GM18870 (cell line): Measurements from ENCODE around the gene KLF12.

Experiments used
- ATAC-seq: cut with Tn5 transposase; IDR thresholded peaks from one replicate; pipeline ENCODE4 v1.9.1; 2021; ENCODE audit warnings: moderate library complexity; ENCODE audit not compliant: unreplicated experiment

Gene KLF12

DNA sequence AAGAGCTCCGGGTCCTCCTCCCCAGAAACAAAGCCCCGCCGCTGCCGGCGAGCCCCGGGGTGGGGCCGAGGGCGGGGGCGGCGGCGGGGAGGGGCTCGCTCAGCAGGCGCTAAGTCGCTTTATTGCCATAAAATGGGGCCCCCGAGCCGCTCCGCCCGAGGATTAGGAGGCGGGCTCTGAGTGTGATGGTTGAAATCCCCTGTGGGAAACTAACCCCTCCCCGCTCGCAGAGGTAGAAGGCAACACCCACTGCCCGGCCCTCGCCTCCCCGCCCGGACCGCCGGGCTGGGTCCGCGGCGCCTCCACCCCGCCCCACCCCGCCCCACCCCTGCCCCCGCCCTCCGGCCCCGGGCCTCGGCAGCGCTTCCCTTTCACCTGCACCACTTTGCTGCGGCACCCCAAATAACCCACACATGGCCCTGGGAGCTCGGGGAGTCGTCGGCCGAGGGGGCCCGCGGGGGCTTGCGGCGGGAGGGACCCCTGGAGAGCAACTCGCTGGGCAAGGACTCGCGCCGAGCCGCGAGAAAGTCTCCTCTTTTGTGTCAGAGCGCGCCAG lies at the start of gene KLF12:
KLF12 (minus strand) TSS at position 184 of the 556 bp plus-strand sequence.
- ATAC-seq, result peak; percentile 64

DNA sequence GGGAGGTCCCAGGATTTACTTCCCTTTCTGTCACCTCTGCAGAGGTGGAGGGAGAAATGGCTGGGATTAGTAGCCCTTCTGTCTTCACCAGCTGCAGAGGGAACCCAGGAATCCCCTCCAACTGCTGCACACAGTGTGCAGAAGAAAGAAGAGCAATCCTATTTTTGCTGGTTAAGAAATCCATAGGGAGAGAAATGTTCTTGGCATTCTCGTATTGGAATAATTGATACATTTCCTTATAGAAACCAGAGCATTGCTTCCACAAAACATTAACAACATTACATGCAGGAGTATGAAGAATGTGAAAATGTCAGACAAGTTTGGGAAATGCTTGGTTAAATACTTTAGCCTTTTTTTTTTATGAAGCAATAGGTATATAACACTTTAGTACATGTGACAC lies 48.3 kb upstream of the KLF12 start:
- no peak for ATAC-seq

DNA sequence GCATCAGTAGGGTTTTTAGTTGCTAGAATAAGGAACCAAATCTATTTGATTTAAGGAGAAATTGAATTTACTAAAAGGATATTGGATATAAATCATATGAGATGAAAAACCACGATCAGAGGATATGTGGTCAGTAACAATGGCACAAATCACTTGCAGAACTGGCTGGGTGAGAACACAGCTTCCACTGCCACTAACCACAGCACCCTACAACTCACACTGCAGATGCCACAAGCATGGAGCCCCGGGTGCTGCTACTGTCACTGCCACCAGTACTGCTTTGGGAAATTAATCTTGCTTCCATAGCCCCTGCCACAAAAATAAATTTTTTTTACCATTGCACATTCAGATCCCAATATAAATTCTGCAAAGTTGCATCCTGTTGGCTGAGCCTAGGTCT lies 40.6 kb upstream of the KLF12 start:
- ATAC-seq, result no peak

DNA sequence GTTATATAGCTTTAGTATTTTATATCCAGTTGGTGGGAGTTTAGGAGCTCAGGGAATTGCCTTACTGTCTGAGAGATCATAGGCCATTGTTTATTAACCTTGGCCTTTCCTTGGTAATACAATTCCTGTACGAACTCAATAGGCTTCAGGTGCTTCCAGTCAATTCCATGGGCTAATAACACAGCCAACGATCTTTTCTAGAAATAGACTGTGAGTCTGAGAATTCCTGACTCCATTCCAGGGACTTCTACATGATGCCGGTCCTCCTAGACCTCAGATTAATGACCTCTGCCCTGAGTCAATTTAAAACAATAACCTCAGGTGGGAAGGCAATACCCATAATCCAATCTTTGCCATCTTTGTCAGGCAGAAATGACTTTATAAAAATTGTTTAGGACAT lies 39.6 kb upstream of the KLF12 start:
- ATAC-seq, result no peak

DNA sequence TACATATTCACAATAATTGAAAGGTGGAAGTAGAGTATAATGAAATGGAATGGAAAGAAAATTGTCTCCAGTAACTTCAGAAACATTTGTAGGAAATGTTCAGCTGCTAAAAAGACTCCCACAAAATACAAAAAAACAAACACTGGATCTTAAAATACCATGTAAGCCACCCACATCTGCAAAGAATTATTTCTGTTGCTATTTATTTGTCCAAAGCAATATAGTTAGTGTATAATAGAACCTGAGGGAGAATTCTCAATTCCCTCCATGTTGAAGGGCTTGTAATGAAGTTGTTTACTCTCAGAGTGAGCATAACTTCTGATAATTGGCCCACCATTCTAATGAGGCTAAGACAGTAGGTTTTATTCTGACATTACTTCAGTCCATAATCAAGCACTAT lies 37.4 kb upstream of the KLF12 start:
- no peak for ATAC-seq

DNA sequence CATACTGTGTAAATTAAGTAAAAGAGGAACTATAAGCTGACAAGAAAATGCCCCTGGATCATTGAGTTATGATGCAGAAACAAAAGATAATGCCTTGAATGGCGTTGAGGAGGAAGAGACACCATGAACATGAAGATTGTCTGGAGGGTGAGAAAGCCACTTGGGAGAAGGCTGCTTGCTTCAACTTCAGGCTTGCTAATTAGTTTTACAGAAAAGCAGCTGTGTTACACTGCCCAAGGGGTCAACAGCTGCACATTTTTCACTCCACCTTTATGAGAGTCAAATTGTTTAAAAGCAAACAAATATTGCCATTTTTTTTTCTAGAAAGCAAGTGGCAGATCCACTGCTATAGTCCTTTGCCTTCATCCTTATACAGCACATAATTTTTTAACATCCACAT lies 35.5 kb upstream of the KLF12 start:
- ATAC-seq, result no peak

DNA sequence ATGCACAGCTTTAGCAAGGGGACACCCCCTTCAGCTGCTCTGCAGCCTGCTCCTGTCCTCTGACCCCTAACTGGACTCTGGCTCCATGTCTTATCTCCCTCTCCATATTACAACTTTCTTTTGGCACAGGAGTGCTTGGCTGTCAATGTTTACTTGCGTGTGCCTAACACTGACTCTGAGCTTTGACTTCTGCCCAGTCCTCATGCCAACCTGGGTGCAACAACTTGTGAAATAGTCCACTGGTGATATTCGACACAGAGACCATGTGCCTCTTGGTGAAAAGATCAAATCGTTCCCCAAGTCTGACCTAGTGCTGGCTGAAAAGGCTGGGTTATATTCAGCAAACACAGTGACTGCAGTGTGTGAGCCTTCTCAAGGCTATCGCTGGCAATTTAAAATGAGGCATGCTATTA lies 34.1 kb upstream of the KLF12 start:
- ATAC-seq, result no peak

DNA sequence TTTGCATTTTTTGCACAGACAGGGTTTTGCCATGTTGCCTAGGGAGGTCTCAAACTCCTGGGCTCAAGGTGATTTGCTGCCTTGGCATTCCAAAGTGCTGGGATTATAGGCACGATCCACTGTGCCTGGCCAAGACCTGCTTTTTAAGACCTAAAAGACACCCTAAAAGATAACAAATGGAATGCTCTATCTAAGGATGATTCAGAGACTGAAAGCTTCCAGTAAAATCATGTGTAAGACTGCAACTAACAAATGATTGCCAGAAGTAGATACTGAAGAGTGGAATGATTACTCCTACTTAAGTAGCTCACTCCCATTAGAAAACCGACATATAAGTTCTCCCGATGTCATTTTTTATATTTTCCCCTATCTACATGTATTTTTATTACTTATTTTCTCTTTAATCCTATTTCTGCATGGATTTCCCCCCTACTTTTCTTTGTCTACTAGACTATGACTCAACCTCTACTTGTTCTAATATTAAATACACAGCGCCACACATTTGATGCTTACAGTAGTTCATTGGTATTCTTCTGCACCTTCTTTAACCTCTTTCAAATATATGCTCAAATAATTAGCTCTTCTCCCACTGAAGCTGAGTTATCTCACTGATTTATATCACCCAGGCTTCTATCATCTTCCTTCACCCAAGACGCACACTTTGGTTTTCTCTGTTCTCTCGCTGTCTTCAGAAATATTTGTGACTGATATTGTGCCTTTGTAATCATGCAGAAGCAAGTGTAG lies 32.2 kb upstream of the KLF12 start:
- no peak for ATAC-seq

DNA sequence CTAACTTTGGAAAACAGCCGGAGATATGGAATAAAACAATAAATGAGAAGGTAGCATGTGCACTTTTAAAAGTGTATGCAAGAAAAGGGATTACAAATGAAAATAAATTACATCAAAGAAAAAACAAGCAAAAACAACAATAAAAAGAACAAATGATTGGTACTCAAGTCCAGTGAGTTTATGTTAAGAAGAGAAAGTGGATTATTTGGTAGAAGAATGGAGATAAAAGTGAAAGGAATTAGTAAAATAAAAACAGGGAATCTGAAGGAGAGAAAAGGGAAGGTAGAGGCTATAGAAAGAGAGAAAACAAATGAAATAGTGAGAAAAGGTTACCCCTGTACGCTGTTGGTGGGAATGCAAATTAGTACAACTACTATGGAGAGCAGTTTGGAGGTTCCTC lies 28.6 kb upstream of the KLF12 start:
- no peak for ATAC-seq

DNA sequence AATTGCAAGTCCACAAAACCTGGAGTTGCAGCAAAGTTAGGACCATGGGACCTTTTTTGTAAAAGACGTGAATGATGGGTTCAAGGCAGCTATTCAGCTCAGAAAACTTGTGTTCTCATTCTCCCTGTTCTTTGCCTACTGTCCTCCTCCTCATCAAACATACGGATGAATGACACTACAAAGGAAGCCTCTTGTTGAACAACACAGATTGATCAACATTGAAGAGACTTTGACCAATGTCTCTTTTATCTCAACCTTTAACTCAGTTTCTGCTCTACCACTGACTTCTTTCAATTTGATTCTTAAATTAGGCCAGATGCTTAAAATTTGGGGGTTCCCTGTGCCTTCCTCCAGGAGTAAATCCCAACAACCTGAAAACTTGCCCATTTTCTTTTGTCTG lies 27.9 kb upstream of the KLF12 start:
- ATAC-seq, result no peak

DNA sequence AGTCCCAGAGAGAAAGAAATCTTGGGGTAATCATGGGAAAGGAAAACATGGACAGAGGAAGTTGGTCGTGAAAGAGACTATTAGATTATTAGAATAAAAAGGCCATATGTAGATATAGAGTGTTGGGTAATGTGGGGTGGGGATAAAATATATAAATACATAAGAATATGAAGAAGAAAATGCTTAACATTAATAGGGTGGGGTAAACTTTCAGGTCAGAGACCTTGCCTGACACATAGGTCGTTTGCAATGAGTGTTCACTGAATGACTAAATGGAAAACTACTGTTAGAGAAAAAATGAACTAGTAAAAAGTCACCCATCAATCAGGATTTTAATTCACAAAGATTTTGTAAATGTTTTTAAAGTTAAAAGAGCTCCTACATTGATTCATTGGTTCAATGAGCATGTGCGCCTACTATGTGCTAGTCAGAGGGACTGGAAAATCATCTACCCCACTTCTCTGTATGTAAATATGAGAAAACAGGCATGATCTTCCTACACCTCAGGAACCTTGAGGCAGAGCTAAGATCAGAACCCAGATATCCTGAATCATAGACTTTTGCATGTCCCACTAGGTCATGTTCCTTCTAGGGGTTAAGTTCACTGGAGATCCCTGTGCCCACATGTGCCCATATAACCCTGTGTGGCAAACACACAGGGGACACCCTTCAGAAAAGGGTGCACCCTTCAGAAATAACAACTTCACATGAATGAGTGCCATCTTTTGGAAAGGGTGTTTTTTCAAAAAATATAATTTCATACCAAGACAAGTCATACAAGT lies 24.6 kb upstream of the KLF12 start:
- ATAC-seq, result no peak

DNA sequence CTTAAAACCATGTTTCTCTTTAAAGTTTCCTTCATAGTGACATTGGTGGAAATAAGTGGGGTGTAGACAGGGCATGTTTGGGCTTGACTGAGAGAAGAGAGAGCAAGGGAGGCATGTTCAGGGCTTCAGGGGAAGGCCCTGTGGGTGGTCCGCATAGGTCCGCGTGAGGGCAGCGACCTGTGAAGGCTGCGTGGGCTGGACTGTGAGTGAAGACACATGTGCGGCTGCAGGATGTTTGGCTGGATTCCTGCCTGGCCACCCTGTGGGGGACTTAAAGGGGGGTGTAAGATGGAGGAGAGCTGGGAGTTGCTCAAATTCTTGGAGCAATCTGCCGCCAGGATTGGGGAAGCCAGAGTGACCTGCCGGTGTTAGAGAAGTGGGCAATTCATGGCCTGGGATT lies 23.8 kb upstream of the KLF12 start:
- no peak for ATAC-seq

DNA sequence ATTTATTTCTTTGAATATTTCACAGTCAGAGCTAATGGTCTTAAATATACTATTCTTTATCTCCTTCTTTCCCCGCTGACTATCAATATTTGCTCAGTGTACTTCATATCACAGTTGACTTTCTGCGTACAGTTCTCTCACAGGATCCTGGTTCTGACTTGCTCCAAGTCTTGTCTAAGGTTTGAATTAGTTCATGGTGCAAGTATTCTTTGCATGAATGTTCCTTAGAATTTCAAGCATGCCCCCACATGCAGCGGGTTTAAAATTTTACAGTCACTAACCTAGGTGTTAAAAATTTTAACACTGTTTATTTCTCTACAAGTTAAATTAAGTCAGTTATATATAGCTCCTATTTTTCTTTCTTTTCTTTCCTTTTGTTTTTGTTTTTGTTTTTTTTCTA lies 20.8 kb upstream of the KLF12 start:
- no peak for ATAC-seq

DNA sequence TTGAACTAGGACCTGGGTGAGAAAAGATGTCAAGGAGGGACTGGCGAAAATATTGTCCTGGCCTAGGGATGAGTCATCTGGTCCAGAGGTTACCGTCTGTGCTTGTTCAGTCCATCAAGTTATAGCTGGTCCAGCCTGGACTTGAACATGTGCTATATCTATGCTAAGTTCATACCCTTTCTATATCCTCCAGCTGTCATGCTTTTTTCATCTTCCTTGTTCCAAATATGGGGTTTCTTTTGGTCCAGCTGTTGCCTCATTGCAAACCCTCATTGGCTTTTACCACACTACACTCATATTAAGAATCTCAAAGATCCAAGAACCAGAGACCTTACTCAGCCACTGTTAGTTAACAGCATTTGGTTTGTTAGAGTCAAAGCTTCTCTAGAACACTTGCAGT lies 19.1 kb upstream of the KLF12 start:
- ATAC-seq, result peak; percentile 75

DNA sequence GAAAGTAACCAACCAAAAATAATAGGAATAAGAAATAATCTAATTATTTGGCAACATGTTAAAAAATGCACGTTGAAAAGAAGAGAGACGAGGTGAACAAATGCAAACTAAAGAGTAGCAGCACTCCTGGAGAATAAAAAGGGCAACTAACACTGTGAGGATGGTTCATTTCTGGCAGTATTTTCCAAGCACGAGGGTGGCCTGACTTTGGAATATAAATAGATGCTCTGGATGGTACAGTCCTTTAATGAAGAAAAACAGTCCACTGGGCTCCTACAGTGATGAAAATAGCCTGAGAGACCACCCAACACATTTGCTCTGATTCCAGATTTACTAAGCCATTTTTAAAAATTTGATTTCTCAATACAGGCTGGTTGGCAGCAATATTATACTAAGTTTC lies 17.7 kb upstream of the KLF12 start:
- ATAC-seq, result no peak

DNA sequence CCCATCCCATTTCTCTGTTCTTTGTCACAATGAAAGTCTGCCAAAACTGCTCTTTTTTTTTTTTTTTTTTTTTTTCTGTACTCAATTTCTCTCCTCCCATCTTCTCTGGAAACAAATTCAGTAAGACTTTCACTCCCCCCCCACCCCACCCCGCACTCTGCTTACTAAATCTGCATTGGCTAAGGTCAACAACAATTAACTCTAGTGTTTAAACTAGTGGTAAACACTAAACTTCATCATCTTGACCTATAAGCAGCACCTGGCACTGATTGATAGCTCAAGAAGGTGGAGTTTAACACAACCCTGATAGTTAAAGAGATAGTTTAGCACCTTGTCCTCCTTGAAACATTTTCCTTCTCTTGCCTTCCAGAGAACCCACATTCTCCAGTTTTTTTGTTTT lies 14.1 kb upstream of the KLF12 start:
- ATAC-seq, result no peak

DNA sequence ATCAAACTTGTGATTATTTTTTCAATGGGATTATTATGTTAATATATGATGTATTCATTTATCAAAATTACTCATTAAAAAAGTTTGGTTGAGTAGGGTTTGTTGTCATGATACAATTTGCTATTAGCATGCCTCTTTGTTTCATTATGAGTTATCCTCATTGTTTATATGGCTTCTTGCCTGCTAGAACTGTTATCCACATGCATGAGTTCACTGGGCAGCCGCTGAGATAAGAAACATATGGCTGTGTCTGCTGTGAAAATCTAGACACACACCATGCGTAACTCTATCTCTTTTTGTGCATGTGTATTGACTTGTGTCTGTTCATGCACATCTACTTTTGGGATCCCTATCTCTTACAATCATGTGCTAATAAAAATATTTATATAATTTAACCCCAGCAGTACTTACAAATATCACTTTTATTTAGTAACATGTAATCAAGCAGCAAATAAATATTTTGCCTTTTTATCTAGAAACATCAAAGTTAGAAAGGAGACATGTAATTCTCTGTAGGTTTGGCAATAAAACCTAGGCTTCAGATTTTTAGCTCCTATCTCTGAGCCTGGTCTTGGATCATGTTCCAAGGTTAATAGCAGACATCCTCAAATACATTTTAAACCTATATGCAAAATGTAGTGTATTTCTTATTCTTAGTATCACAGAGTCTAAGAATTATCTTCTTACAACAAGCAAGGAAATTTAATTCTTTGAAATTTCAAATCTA lies 11.2 kb upstream of the KLF12 start:
- peak; percentile 76 for ATAC-seq

DNA sequence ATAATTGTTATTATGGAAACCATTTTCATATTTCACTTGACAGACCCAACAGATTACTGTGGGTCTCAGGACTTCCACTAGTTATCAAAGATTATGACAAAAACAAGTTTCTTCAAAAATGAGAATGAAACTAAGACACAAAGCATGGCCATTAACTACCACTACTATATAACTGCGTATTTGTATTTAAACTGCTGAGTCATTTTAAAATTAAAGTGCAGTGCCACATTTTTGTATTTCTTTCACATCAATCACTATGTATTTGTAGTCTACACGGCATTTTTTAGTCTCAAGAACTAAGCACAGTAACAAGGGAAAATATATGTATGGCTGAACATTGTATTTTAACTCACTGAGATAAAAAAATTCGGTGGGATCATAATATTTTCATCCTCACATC lies 10.1 kb upstream of the KLF12 start:
- no peak for ATAC-seq

DNA sequence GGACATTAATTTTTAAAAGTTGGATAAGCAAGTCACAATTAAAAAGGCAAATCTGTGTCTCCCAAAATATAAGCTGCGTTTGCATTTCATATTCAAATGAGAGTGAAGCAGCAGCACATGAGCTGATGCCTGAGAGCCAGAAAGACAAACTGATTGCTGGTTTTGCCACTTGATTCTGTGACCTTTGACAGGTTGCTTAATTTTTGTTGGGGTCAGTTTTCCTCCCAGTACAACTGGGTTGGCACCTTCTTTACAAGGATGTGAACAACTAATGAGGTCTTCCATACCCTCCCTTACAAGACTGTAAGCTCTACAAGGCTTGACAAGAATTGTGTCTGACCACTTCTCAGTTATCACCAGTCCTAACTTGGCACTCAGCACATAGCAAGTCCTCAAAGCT lies 8.1 kb upstream of the KLF12 start:
- ATAC-seq, result no peak

DNA sequence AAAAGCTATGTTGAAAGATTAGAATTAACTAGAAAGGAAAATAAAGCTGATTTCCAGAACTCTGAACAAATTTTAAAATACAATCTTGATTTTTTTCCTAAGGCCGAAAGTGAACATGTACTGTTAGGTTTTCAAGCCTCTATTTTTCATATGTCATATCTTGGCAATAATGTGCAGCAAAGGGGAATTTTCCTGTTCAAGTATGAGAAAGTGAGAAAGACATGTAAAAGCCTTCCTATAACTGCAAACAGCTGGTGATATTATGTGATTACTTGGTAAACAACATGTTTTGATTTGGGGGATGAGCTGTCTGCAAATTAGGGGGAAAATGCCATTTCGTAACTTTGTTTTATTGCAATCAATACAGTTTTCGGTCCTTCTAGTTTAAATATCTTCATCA lies 4.0 kb upstream of the KLF12 start:
- ATAC-seq, result no peak

DNA sequence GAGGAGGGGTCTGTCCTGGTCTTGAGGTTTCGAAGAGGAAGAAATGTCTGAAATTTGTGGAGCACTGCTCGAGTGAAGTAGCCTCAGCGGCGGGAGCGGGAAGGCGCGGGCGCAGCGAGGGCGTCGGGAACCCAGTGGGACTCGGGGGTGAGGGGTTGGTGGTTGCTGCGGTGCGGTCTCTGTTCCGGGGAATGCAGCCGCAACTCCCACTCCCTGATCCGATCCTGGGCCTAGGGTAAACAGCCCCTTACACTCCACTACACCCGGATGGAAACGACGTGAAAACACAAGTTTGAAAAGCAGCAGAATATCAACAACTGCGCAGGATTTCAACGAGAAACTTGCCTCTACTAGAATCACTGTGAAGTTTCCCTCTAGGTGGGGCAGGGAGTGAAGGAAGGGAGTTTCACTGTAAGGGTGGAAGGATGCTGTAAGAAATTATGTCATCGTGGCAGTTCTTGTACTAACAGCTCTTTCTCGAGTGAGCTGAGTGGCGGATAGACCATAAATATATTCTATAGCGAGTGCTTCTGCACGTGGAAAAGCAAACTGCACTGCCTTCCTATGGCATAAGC lies 2.0 kb upstream of the KLF12 start:
- no peak for ATAC-seq
